Measurements from ENCODE around the gene BBS1. TPM values are rescaled to one million over a fixed set of nuclear protein-coding genes. Genes with fewer than 3 reads are reported as not detected.

Gene BBS1
- total RNA-seq, 1 donor from 2014 or later, result 53.8 TPM

DNA sequence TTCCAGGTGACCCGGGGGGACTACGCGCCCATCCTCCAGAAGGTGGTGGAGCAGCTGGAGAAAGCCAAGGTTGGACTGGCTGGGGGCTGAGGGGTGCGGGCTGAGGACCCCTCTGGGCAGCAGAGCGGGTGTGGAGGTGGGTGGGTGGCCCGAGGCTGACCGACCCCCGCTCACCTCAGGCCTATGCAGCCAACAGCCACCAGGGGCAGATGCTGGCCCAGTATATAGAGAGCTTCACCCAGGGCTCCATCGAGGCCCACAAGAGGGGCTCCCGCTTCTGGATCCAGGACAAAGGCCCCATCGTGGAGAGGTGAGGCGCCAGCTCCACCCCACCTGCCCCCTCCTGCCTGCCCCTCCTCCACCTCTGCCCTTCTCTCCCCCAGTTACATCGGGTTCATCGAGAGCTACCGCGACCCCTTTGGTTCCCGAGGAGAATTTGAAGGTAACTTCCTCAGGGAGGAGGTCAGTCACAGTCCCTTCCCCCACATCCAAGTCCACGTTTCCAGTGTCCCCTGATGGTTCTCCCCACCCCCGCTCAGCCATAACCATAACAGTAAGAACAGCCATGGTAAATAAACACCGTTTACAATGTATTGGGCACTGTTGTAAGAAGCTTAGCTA, 19.0 kb upstream of the BBS1 start:
- TF ChIP-seq, protein P1, sequence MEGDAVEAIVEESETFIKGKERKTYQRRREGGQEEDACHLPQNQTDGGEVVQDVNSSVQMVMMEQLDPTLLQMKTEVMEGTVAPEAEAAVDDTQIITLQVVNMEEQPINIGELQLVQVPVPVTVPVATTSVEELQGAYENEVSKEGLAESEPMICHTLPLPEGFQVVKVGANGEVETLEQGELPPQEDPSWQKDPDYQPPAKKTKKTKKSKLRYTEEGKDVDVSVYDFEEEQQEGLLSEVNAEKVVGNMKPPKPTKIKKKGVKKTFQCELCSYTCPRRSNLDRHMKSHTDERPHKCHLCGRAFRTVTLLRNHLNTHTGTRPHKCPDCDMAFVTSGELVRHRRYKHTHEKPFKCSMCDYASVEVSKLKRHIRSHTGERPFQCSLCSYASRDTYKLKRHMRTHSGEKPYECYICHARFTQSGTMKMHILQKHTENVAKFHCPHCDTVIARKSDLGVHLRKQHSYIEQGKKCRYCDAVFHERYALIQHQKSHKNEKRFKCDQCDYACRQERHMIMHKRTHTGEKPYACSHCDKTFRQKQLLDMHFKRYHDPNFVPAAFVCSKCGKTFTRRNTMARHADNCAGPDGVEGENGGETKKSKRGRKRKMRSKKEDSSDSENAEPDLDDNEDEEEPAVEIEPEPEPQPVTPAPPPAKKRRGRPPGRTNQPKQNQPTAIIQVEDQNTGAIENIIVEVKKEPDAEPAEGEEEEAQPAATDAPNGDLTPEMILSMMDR (IDR thresholded peaks at IDR 0.05), result no peak
- TF ChIP-seq POLR2AphosphoS5 (IDR thresholded peaks at IDR 0.05; ENCODE audit: insufficient read depth in 1 of 2, low read depth in 1 of 2) (no peak), POLR2A (IDR thresholded peaks at IDR 0.05) (no peak)

DNA sequence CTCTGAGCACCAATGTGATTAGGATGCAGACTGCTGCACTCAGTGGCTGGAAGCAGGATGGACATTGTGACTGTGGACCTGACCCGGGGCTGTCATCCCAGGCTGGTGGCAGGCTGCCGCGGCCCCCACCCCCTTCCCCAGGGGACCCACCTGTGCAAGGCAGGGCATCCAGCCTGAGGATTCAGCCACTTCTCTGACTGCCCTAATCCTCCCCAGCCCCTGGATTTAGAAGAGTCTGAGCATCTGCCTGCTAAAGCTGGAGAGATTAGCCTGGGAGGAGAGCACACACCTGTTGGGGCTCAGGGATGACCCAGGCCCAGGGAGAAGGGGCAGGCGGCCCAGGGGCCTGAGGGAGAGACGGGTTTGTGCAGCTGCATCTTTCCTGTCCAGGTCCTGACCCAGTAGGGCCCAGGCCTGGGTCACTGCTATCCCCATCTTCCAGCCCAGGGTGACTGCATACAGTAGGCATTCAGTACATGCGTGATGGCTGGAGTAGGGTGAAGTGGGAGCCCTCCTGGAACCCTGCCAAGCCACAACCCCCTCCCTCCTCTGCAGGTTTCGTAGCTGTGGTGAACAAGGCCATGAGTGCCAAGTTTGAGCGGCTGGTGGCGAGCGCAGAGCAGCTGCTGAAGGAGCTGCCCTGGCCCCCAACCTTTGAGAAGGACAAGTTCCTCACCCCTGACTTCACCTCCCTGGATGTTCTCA, 18.1 kb upstream of the BBS1 start:
- no peaks in the 10 kb centered on the region for H3K9me3 ChIP-seq
- no peak for DNase-seq (ENCODE audit: extremely low spot score in 2 of 2)
- H3K4me1 ChIP-seq, result no peaks in the 10 kb centered on the region
- intact Hi-C loops (cut with DNase I), result no loop called here
- TF ChIP-seq POLR2A (IDR thresholded peaks at IDR 0.05), result no peak
- no peak for TF ChIP-seq POLR2AphosphoS5 (IDR thresholded peaks at IDR 0.05; ENCODE audit: insufficient read depth in 1 of 2, low read depth in 1 of 2)
- no peak overlapping the region for H3K4me3 ChIP-seq
- H3K27ac ChIP-seq, result no peak overlapping the region
- H3K27me3 ChIP-seq, result no peaks in the 10 kb centered on the region
- peaks cover 0 to 22% of the 10 kb centered on the region in 2 donors for H3K36me3 ChIP-seq

More for the DNA sequence above, 19.0 kb upstream of the BBS1 start:
- H3K36me3 ChIP-seq, result peaks cover 0 to 20% of the 10 kb centered on the region in 2 donors
- no peaks in the 10 kb centered on the region for H3K9me3 ChIP-seq
- H3K27ac ChIP-seq, result no peak overlapping the region
- no peak for DNase-seq (ENCODE audit: extremely low spot score in 2 of 2)
- intact Hi-C loops (cut with DNase I), result no loop called here
- no peaks in the 10 kb centered on the region for H3K27me3 ChIP-seq
- H3K4me3 ChIP-seq, result no peak overlapping the region
- H3K4me1 ChIP-seq, result no peaks in the 10 kb centered on the region

DNA sequence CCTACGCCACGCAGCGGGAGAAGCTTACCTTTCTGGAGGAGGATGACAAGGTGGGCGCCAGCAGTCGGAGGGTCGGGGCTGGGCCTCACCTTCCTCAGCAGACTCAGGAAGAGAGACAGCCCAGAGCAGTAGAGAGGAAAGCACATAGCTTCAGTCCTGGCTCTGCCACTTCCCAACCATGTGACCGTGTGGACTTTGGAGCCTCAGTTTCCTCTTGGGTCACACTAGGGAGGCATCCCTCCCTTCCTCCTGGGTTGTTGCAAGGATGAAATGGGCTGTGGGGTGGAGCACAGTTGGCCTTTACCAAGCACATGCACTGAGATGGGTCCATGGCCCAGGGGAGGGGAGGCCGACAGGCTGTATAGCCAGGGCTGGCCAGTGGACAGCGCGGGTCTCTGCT, 17.3 kb upstream of the BBS1 start:
- Histone ChIP-seq H3K4me1 (no peaks in the 10 kb centered on the region), H3K36me3 (peaks cover 0 to 21% of the 10 kb centered on the region in 2 donors), H3K4me3 (no peak overlapping the region), H3K27me3 (no peaks in the 10 kb centered on the region), H3K9me3 (no peaks in the 10 kb centered on the region), H3K27ac (no peak overlapping the region)
- DNase-seq (ENCODE audit: extremely low spot score in 2 of 2), result no peak
- TF ChIP-seq POLR2AphosphoS5 (IDR thresholded peaks at IDR 0.05; ENCODE audit: insufficient read depth in 1 of 2, low read depth in 1 of 2), result no peak
- TF ChIP-seq, protein P1 (IDR thresholded peaks at IDR 0.05), result no peak
- no peak for TF ChIP-seq POLR2A (IDR thresholded peaks at IDR 0.05)
- intact Hi-C loops (cut with DNase I), result no loop called here

DNA sequence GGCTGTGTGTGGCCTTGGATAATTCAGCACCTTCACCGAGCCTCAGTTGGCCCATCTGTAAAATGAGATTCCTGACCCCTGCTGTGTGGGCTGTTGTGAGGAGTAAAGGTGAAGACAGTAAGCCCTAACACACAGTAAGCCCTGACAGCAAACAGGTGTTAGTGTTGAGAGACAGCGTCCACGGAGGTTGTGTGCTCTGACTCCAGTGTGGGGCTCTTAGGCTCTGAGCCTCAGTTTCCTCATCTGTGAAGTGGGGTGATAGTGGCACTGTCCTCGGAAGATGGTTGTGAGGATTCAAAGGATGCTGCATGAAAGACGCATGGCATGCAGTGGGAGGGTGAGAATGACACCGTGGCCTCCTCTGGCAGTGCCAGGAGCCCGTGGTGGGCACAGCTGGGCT, 16.0 kb upstream of the BBS1 start:
- Histone ChIP-seq H3K4me3 (no peak overlapping the region), H3K27ac (no peak overlapping the region), H3K9me3 (no peaks in the 10 kb centered on the region), H3K36me3 (peaks cover 0 to 31% of the 10 kb centered on the region in 2 donors), H3K27me3 (no peaks in the 10 kb centered on the region), H3K4me1 (no peaks in the 10 kb centered on the region)
- intact Hi-C loops (cut with DNase I), result no loop called here
- no peak for DNase-seq (ENCODE audit: extremely low spot score in 2 of 2)
- TF ChIP-seq POLR2A (IDR thresholded peaks at IDR 0.05) (no peak), POLR2AphosphoS5 (IDR thresholded peaks at IDR 0.05; ENCODE audit: insufficient read depth in 1 of 2, low read depth in 1 of 2) (no peak)
- TF ChIP-seq, protein P1 (IDR thresholded peaks at IDR 0.05), result no peak

DNA sequence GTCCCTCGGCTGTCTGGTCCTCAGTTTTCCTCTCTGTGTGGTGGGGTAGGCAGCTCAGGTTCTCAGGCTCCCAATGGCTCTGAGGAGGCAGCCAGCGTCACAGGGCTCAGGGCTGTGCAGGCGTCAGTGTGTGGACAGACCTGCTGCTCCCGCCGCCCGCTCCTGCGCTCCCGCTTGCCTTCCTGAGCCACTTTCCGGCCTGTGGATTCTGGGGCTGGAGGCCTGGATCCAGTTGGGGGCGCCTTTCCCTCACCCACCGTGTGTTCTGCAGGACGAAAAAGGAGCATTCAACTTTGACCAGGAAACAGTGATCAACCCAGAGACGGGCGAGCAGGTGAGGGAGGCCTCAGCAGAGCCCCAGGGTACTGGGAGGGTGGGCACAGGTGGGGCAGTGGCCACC, 15.5 kb upstream of the BBS1 start:
- TF ChIP-seq POLR2AphosphoS5 (IDR thresholded peaks at IDR 0.05; ENCODE audit: insufficient read depth in 1 of 2, low read depth in 1 of 2), result no peak
- no peak for TF ChIP-seq POLR2A (IDR thresholded peaks at IDR 0.05)
- TF ChIP-seq, protein P1 (IDR thresholded peaks at IDR 0.05), result no peak
- Histone ChIP-seq H3K27ac (no peak overlapping the region), H3K36me3 (peaks cover 0 to 34% of the 10 kb centered on the region in 2 donors), H3K9me3 (no peaks in the 10 kb centered on the region), H3K4me3 (no peak overlapping the region), H3K4me1 (no peaks in the 10 kb centered on the region), H3K27me3 (no peaks in the 10 kb centered on the region)
- DNase-seq (ENCODE audit: extremely low spot score in 2 of 2), result no peak
- intact Hi-C loops (cut with DNase I), result no loop called here

Measured in vagina (tissue), 2 donors.